CD14-positive monocyte (primary cell): Measurements from ENCODE around the gene CPNE9. TPM values are rescaled to one million over a fixed set of nuclear protein-coding genes. Genes with fewer than 3 reads are reported as not detected.

Experiments
- DNase-seq, 3 donors: peaks; one replicate each; pipeline ENCODE4 v3.0.0-alpha.2; 2011 to 2022
- H2AFZ ChIP-seq: 2 replicates; pipeline ENCODE4 v1.6.0; 2012; ENCODE audit warnings: mild to moderate bottlenecking, low read depth, low read length, inconsistent platforms; ENCODE audit not compliant: insufficient read depth, poor library complexity, severe bottlenecking
- H3K27ac ChIP-seq, 2 donors: 1 replicate in 1 of 2; 2 replicates in 1 of 2; pipeline ENCODE4 v1.5.1; 2012 to 2013; ENCODE audit warnings: low read length in 2 of 2, control low read depth in 1 of 2, inconsistent platforms in 1 of 2, low read depth in 1 of 2, mild to moderate bottlenecking in 1 of 2
- H3K27me3 ChIP-seq, 2 donors: one replicate each; pipeline versions ENCODE4 v1.6.0 to v1.6.1; 2011 to 2013; ENCODE audit warnings: low read length in 2 of 2; ENCODE audit not compliant: control insufficient read depth in 2 of 2, insufficient read depth in 2 of 2
- H3K36me3 ChIP-seq, 2 donors: replicated peaks in 1 of 2; 1 replicate in 1 of 2; 2 replicates in 1 of 2; pipeline versions ENCODE4 v1.5.1 to v1.6.1; 2012 to 2013; ENCODE audit warnings: low read length in 2 of 2, control low read depth in 1 of 2, inconsistent platforms in 1 of 2, mild to moderate bottlenecking in 1 of 2; ENCODE audit not compliant: insufficient read depth in 2 of 2, control insufficient read depth in 1 of 2
- H3K4me1 ChIP-seq, 2 donors: 1 replicate in 1 of 2; 2 replicates in 1 of 2; pipeline versions ENCODE4 v1.5.1 to v1.6.1; 2012 to 2013; ENCODE audit warnings: low read length in 2 of 2, control low read depth in 1 of 2, inconsistent platforms in 1 of 2, mild to moderate bottlenecking in 1 of 2, moderate library complexity in 1 of 2; ENCODE audit not compliant: insufficient read depth in 2 of 2, control insufficient read depth in 1 of 2
- H3K4me2 ChIP-seq: replicated peaks from 2 replicates; pipeline ENCODE3; 2012; ENCODE audit warnings: low read length, moderate library complexity, mild to moderate bottlenecking; ENCODE audit not compliant: poor library complexity, severe bottlenecking; ENCODE audit errors: extremely low read depth
- H3K4me3 ChIP-seq, 3 experiments: fragments of 200-600 bp in 1 of 3; sonication (generic) in 1 of 3; replicated peaks in 1 of 3; 1 replicate in 2 of 3; 2 replicates in 1 of 3; pipeline ENCODE4 v1.5.1; 2011 to 2013; ENCODE audit warnings: low read length in 3 of 3, mild to moderate bottlenecking in 3 of 3, control low read depth in 2 of 3, low read depth in 2 of 3, inconsistent platforms in 1 of 3, moderate library complexity in 1 of 3
- H3K79me2 ChIP-seq: 2 replicates; pipeline ENCODE4 v1.6.0; 2012; ENCODE audit warnings: mild to moderate bottlenecking, control low read depth, inconsistent platforms, low read length, moderate library complexity; ENCODE audit not compliant: insufficient read depth
- H3K9ac ChIP-seq: 2 replicates; pipeline ENCODE4 v1.6.0; 2017; ENCODE audit warnings: low read length, mild to moderate bottlenecking; ENCODE audit not compliant: insufficient read depth, poor library complexity, severe bottlenecking
- H3K9me3 ChIP-seq, 2 donors: replicated peaks in 1 of 2; 1 replicate in 1 of 2; 2 replicates in 1 of 2; pipeline versions ENCODE4 v1.5.1 to v1.6.1; 2012 to 2013; ENCODE audit warnings: low read length in 2 of 2, control low read depth in 1 of 2; ENCODE audit not compliant: control insufficient read depth in 1 of 2, insufficient read depth in 1 of 2
- H4K20me1 ChIP-seq: 2 replicates; pipeline ENCODE4 v1.6.0; 2012; ENCODE audit warnings: mild to moderate bottlenecking, low read length, control low read depth, moderate library complexity; ENCODE audit not compliant: insufficient read depth
- H3K27ac Mint-ChIP-seq, 7 donors: one replicate each; pipeline ENCODE4 v1.8.0; 2020; ENCODE audit warnings: mild to moderate bottlenecking in 7 of 7, mixed read lengths in 7 of 7, moderate library complexity in 6 of 7, inconsistent platforms in 2 of 7
- H3K27me3 Mint-ChIP-seq, 3 donors: one replicate each; pipeline ENCODE4 v1.8.0; 2021 to 2022; ENCODE audit warnings: low read depth in 3 of 3, mild to moderate bottlenecking in 3 of 3, mixed read lengths in 3 of 3, moderate library complexity in 3 of 3, inconsistent platforms in 1 of 3
- H3K36me3 Mint-ChIP-seq, 2 donors: one replicate each; pipeline ENCODE4 v1.8.0; 2020; ENCODE audit warnings: mixed read lengths in 2 of 2, inconsistent platforms in 1 of 2, mild to moderate bottlenecking in 1 of 2
- H3K4me1 Mint-ChIP-seq: one replicate; pipeline ENCODE4 v1.8.0; 2020; ENCODE audit warnings: mild to moderate bottlenecking, mixed read lengths
- H3K4me3 Mint-ChIP-seq, 2 donors: one replicate each; pipeline ENCODE4 v1.8.0; 2020; ENCODE audit warnings: mild to moderate bottlenecking in 2 of 2, mixed read lengths in 2 of 2, moderate library complexity in 1 of 2
- H3K9me3 Mint-ChIP-seq, 7 donors: one replicate each; pipeline ENCODE4 v1.8.0; 2020 to 2022; ENCODE audit warnings: mixed read lengths in 7 of 7, mild to moderate bottlenecking in 6 of 7, moderate library complexity in 6 of 7, inconsistent platforms in 2 of 7
- CTCF ChIP-seq: fragments of 200-600 bp; IDR thresholded peaks from one replicate; pipeline ENCODE4 v1.8.0; 2022; ENCODE audit warnings: antibody characterized with exemption, mild to moderate bottlenecking
- WGBS: methylation state at CpG from one replicate; pipeline ENCODE4 v1.1.5; 2013; ENCODE audit warnings: missing lambda C conversion rate; ENCODE audit not compliant: insufficient coverage; 5-methylcytosine and 5-hydroxymethylcytosine counted together
- intact Hi-C, 2 donors: fragments of 100-400 bp; cut with micrococcal nuclease; formaldehyde crosslinking; loops; one replicate each; pipeline versions ENCODE4 v1.15.0 to v1.15.1; 2023
- polyA plus RNA-seq, 3 donors: library from polyadenylated mRNA; depleted of rRNA in 1 of 3; unstranded in 2 of 3; stranded (reverse) in 1 of 3; fragments of 300-500 nt in 2 of 3; fragments of >200 nt in 1 of 3; fragmentation: Illumina TruSeq in 2 of 3; gene quantifications; 1 replicate in 2 of 3; 2 replicates in 1 of 3; pipeline ENCODE4 v1.2.3, GENCODE V29; 2012 to 2021

CPNE9 gene
- polyA plus RNA-seq, 3 donors = 0.51 to 0.55 TPM; not detected in 1

- no CpG with 5 or more reads among the region's 4 CpGs for WGBS
- Mint-ChIP-seq H3K36me3 (peaks cover 93 to 96% of the 10 kb centered on the region in 2 donors), H3K9me3 (no peaks in the 10 kb centered on the region), H3K4me1 (no peaks in the 10 kb centered on the region), H3K4me3 (no peak overlapping the region), H3K27ac (peak overlapping the region in 2 of 7 donors; percentile 32 to 61), H3K27me3 (no peaks in the 10 kb centered on the region)
- Histone ChIP-seq H3K4me1 (no peaks in the 10 kb centered on the region), H3K27ac (peak overlapping the region in 1 of 2 donors; percentile 12), H4K20me1 (peaks cover 99% of the 10 kb centered on the region), H3K4me2 (no peak overlapping the region), H3K9me3 (no peaks in the 10 kb centered on the region), H2AFZ (no peak overlapping the region), H3K4me3 (no peak overlapping the region), H3K36me3 (peaks cover 96 to 100% of the 10 kb centered on the region in 2 donors), H3K79me2 (peaks cover 33% of the 10 kb centered on the region), H3K27me3 (no peaks in the 10 kb centered on the region), H3K9ac (no peak overlapping the region)
- no peak for DNase-seq
- intact Hi-C loops = loop anchor here in 1 of 2 donors (10.0 kb wide), 1 partner anchor 215 kb away; no protein-coding TSS in a partner anchor
- TF ChIP-seq CTCF = no peak
Observed at GRCh38 chr3:9669720-9670432, 33.8 kb upstream of the CPNE9 start.

- Histone ChIP-seq H3K4me2 (no peak overlapping the region), H3K36me3 (peaks cover 97 to 100% of the 10 kb centered on the region in 2 donors), H3K27ac (no peak overlapping the region), H3K79me2 (peaks cover 12% of the 10 kb centered on the region), H3K4me3 (no peak overlapping the region), H3K9ac (no peak overlapping the region), H3K4me1 (no peaks in the 10 kb centered on the region), H3K9me3 (no peaks in the 10 kb centered on the region), H4K20me1 (peaks cover 99% of the 10 kb centered on the region), H3K27me3 (no peaks in the 10 kb centered on the region), H2AFZ (no peak overlapping the region)
- H3K9me3 Mint-ChIP-seq = no peaks in the 10 kb centered on the region
- no peak overlapping the region for H3K27ac Mint-ChIP-seq
- H3K4me1 Mint-ChIP-seq = no peaks in the 10 kb centered on the region
- intact Hi-C loops = no loop called here
- DNase-seq = no peak
- H3K27me3 Mint-ChIP-seq = no peaks in the 10 kb centered on the region
- H3K4me3 Mint-ChIP-seq = no peak overlapping the region
- TF ChIP-seq CTCF = no peak
- H3K36me3 Mint-ChIP-seq = peaks cover 94 to 96% of the 10 kb centered on the region in 2 donors
Observed at GRCh38 chr3:9673082-9673481, 30.6 kb upstream of the CPNE9 start.
